Left lung (tissue), 10 donors: Measurements from ENCODE around the gene MSANTD1. TPM values are rescaled to one million over a fixed set of nuclear protein-coding genes. Genes with fewer than 3 reads are reported as not detected.
A peak's percentile ranks its signal among the peaks of the same experiment; 100 is the strongest.

Experiments used
- ATAC-seq: fragments of 200-7000 bp; cut with Tn5 transposase; one replicate; pipeline ENCODE4 v1.9.1; 2020; ENCODE audit warnings: moderate library complexity
- DNase-seq, 4 donors: peaks; one replicate each; pipeline ENCODE4 v3.0.0-alpha.2; 2013 to 2020
- H3K27ac ChIP-seq, 2 donors: fragments of 200-600 bp; sonication (generic) in 1 of 2; one replicate each; pipeline versions ENCODE4 v1.5.0 to v1.8.0; 2020 to 2021
- H3K27me3 ChIP-seq, 2 donors: fragments of 200-600 bp; sonication (generic) in 1 of 2; one replicate each; pipeline versions ENCODE4 v1.5.0 to v1.8.0; 2020 to 2021
- H3K36me3 ChIP-seq, 2 donors: fragments of 200-600 bp; sonication (generic) in 1 of 2; one replicate each; pipeline versions ENCODE4 v1.5.0 to v1.8.0; 2020 to 2021
- H3K4me1 ChIP-seq, 2 donors: fragments of 200-600 bp; one replicate each; pipeline ENCODE4 v1.8.0; 2021
- H3K4me3 ChIP-seq, 2 donors: fragments of 200-600 bp; sonication (generic) in 1 of 2; one replicate each; pipeline versions ENCODE4 v1.5.0 to v1.8.0; 2020 to 2021; ENCODE audit warnings: mild to moderate bottlenecking in 1 of 2
- H3K9me3 ChIP-seq, 2 donors: fragments of 200-600 bp; sonication (generic) in 1 of 2; one replicate each; pipeline versions ENCODE4 v1.5.0 to v1.8.0; 2020 to 2021
- intact Hi-C, 2 donors: fragments of 100-400 bp; cut with DNase I; formaldehyde crosslinking; loops; one replicate each; pipeline versions ENCODE4 v1.11.2 to v1.14.2; 2022
- polyA plus RNA-seq, 6 donors: library from polyadenylated mRNA; unstranded; fragments of 120-200 nt; gene quantifications; one replicate each; pipeline ENCODE4 v1.2.1, GENCODE V29; 2013; ENCODE audit not compliant: insufficient read length in 6 of 6
- total RNA-seq, 2 donors: library from RNA; stranded (reverse); fragmentation: NEBNext Ultra II Directional; extraction: Animal tissue kit (Norgen Biotek cat#: 25700); gene quantifications; one replicate each; pipeline ENCODE4 v1.2.1, GENCODE V29; 2021
- TF ChIP-seq, protein P1 (sequence below), 2 donors: fragments of 200-600 bp; sonication (generic) in 1 of 2; IDR thresholded peaks; one replicate each; pipeline versions ENCODE4 v1.5.0 to v1.8.0; 2021; ENCODE audit warnings: antibody characterized with exemption in 2 of 2
- donor health status: DM: no; HTN: yes; CAD: no.
- donor health status: DM: no; HTN: no; CAD: no.

MSANTD1 gene
- total and polyA plus RNA-seq, 8 donors = 0.54 to 1.4 (median 1.0) TPM

DNA sequence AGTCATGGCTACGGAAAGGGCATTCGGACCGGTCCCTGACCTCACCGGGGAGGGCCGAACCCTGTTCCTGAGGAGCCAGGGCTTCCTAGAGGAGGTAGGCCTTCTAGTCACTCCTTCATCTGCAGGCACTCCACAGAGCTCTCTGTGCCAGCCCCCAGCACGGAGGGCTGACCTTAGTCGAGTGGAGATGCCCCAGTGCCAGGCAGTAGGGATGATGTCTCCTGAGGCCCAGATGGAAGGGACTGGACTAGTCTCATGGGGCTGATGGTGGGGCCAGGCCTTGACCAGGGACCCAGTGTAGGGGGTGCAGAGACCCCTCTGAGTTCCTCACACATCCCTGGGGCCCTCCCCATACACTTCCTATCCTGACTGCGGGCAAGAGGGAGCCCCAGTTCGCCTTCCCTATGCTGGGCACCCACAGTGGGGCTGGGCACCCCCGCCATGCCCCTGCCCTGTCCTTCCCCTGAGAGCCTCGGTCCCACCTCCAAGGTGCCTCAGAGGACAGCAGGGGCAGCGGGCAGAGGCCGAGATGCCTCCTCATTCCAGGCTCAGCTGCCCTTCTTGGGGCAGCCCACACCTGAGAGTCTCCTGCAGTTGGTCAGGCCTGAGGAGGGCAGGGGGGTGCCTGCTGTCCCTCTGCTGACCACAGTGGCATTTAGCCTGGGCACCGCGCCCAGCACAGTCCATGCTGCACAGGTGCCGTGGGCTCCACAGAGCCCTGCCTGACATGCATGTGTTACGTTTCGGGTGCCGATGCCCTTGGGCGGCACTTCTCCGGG is 1.4 kb upstream of the MSANTD1 start:
- Histone ChIP-seq H3K27ac (no peak overlapping the region), H3K4me1 (no peaks in the 10 kb centered on the region), H3K9me3 (no peaks in the 10 kb centered on the region), H3K36me3 (peaks cover 0 to 12% of the 10 kb centered on the region in 2 donors), H3K4me3 (no peak overlapping the region), H3K27me3 (no peaks in the 10 kb centered on the region)
- no peak for ATAC-seq
- TF ChIP-seq, protein P1, sequence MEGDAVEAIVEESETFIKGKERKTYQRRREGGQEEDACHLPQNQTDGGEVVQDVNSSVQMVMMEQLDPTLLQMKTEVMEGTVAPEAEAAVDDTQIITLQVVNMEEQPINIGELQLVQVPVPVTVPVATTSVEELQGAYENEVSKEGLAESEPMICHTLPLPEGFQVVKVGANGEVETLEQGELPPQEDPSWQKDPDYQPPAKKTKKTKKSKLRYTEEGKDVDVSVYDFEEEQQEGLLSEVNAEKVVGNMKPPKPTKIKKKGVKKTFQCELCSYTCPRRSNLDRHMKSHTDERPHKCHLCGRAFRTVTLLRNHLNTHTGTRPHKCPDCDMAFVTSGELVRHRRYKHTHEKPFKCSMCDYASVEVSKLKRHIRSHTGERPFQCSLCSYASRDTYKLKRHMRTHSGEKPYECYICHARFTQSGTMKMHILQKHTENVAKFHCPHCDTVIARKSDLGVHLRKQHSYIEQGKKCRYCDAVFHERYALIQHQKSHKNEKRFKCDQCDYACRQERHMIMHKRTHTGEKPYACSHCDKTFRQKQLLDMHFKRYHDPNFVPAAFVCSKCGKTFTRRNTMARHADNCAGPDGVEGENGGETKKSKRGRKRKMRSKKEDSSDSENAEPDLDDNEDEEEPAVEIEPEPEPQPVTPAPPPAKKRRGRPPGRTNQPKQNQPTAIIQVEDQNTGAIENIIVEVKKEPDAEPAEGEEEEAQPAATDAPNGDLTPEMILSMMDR (IDR thresholded peaks at IDR 0.05) = no peak
- intact Hi-C loops = no loop called here
- DNase-seq = peak in 1 of 4 donors; percentile 69

DNA sequence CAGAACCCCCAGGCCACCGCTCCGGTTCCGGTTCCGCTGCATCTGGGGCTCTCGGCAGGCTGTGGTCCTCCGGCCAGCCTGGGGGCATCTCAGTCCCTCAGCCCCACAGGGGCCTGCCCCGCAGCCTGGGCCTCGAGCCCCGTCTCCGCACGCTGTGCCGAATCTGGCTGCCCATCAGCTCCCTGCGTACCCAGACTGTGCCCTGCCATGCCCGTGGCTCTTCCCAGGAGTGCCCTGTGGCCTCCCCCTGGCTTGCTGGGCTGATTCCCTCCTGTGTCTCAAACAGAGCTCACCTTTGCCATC is 830 bp upstream of the MSANTD1 start:
- ATAC-seq (no peak), DNase-seq (no peak)
- peaks cover 0 to 6% of the 10 kb centered on the region in 2 donors for H3K36me3 ChIP-seq
- TF ChIP-seq, protein P1 (IDR thresholded peaks at IDR 0.05) = no peak
- H3K27ac ChIP-seq = no peak overlapping the region
- H3K9me3 ChIP-seq = no peaks in the 10 kb centered on the region
- H3K4me3 ChIP-seq = no peak overlapping the region
- intact Hi-C loops = no loop called here
- H3K4me1 ChIP-seq = no peaks in the 10 kb centered on the region
- no peaks in the 10 kb centered on the region for H3K27me3 ChIP-seq

GRCh38 chr4:3249711-3250437 is 915 bp downstream of the MSANTD1 start:
- no peak overlapping the region for H3K27ac ChIP-seq
- intact Hi-C loops = no loop called here
- TF ChIP-seq, protein P1 (IDR thresholded peaks at IDR 0.05) = no peak
- no peak overlapping the region for H3K4me3 ChIP-seq
- no peaks in the 10 kb centered on the region for H3K27me3 ChIP-seq
- H3K36me3 ChIP-seq = no peaks in the 10 kb centered on the region
- no peaks in the 10 kb centered on the region for H3K9me3 ChIP-seq
- peak in 1 of 4 donors; percentile 53 for DNase-seq
- no peaks in the 10 kb centered on the region for H3K4me1 ChIP-seq
- no peak for ATAC-seq

- peak overlapping the region; percentile 48 to 67 for H3K27ac ChIP-seq
- no peaks in the 10 kb centered on the region for H3K9me3 ChIP-seq
- no peaks in the 10 kb centered on the region for H3K27me3 ChIP-seq
- intact Hi-C loops = no loop called here
- ATAC-seq = peak; percentile 95
- peak in 3 of 4 donors; percentile 62 to 90 (median 83) for DNase-seq
- H3K36me3 ChIP-seq = peaks cover 0 to under 1% of the 10 kb centered on the region in 2 donors
- TF ChIP-seq, protein P1 (IDR thresholded peaks at IDR 0.05) = no peak
- H3K4me1 ChIP-seq = no peaks in the 10 kb centered on the region
- H3K4me3 ChIP-seq = peak overlapping the region in 1 of 2 donors; percentile 20
These were observed 1.5 kb downstream of the MSANTD1 start for GRCh38 chr4:3250438-3250955.
